Liver (tissue), 3 donors: ENCODE results near the gene LDHB.

Source experiments
- EGR1 ChIP-seq, 2 donors: IDR thresholded peaks; 2 replicates each; pipeline ENCODE4 v1.6.1; 2016 to 2018; ENCODE audit warnings: antibody characterized with exemption in 2 of 2, low read depth in 2 of 2
- GABPA ChIP-seq, 2 donors: IDR thresholded peaks in 1 of 2; conservative IDR thresholded peaks in 1 of 2; 2 replicates each; pipeline ENCODE4 v1.6.1; 2016; ENCODE audit warnings: antibody characterized with exemption in 2 of 2, mild to moderate bottlenecking in 1 of 2, moderate library complexity in 1 of 2
- HNF4A ChIP-seq, 2 donors: conservative IDR thresholded peaks; 2 replicates each; pipeline ENCODE4 v1.6.1; 2016; ENCODE audit warnings: antibody characterized with exemption in 2 of 2, mild to moderate bottlenecking in 2 of 2
- JUND ChIP-seq, 2 donors: IDR thresholded peaks; 2 replicates each; pipeline ENCODE4 v1.6.1; 2016; ENCODE audit warnings: antibody characterized with exemption in 2 of 2
- RAD21 ChIP-seq, 2 donors: IDR thresholded peaks; 2 replicates each; pipeline ENCODE4 v1.6.1; 2016; ENCODE audit warnings: antibody characterized with exemption in 2 of 2, mild to moderate bottlenecking in 2 of 2
- RXRA ChIP-seq, 2 donors: IDR thresholded peaks; 2 replicates each; pipeline ENCODE4 v1.6.1; 2017 to 2018; ENCODE audit warnings: antibody characterized with exemption in 2 of 2, mild to moderate bottlenecking in 1 of 2
- TAF1 ChIP-seq: conservative IDR thresholded peaks from 2 replicates; pipeline ENCODE4 v1.6.1; 2016; ENCODE audit warnings: antibody characterized with exemption, mild to moderate bottlenecking
- YY1 ChIP-seq: IDR thresholded peaks from 2 replicates; pipeline ENCODE4 v1.6.1; 2016; ENCODE audit warnings: antibody characterized with exemption, mild to moderate bottlenecking
- ZBTB33 ChIP-seq: IDR thresholded peaks from 2 replicates; pipeline ENCODE4 v1.6.1; 2016; ENCODE audit warnings: antibody characterized with exemption
- TF ChIP-seq, protein P1 (sequence below): fragments of 150-350 bp; IDR thresholded peaks from 2 replicates; pipeline ENCODE4 v1.5.1; 2017; ENCODE audit warnings: improper control_type of control experiment, low read depth, low read length; ENCODE audit not compliant: missing input control
- TF ChIP-seq, protein P2 (sequence below): IDR thresholded peaks from 2 replicates; pipeline ENCODE4 v1.6.1; 2016; ENCODE audit warnings: antibody characterized with exemption, mild to moderate bottlenecking
- TF ChIP-seq, protein P3 (sequence below): IDR thresholded peaks from 2 replicates; pipeline ENCODE4 v1.6.1; 2016; ENCODE audit warnings: antibody characterized with exemption
- TF ChIP-seq, protein P4 (sequence below): IDR thresholded peaks from 2 replicates; pipeline ENCODE4 v1.6.1; 2016; ENCODE audit warnings: antibody characterized with exemption
- donor health status: healthy.
- donor health status: healthy.

- TF ChIP-seq, protein P1, sequence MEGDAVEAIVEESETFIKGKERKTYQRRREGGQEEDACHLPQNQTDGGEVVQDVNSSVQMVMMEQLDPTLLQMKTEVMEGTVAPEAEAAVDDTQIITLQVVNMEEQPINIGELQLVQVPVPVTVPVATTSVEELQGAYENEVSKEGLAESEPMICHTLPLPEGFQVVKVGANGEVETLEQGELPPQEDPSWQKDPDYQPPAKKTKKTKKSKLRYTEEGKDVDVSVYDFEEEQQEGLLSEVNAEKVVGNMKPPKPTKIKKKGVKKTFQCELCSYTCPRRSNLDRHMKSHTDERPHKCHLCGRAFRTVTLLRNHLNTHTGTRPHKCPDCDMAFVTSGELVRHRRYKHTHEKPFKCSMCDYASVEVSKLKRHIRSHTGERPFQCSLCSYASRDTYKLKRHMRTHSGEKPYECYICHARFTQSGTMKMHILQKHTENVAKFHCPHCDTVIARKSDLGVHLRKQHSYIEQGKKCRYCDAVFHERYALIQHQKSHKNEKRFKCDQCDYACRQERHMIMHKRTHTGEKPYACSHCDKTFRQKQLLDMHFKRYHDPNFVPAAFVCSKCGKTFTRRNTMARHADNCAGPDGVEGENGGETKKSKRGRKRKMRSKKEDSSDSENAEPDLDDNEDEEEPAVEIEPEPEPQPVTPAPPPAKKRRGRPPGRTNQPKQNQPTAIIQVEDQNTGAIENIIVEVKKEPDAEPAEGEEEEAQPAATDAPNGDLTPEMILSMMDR: no peak
- TF ChIP-seq, protein P2, sequence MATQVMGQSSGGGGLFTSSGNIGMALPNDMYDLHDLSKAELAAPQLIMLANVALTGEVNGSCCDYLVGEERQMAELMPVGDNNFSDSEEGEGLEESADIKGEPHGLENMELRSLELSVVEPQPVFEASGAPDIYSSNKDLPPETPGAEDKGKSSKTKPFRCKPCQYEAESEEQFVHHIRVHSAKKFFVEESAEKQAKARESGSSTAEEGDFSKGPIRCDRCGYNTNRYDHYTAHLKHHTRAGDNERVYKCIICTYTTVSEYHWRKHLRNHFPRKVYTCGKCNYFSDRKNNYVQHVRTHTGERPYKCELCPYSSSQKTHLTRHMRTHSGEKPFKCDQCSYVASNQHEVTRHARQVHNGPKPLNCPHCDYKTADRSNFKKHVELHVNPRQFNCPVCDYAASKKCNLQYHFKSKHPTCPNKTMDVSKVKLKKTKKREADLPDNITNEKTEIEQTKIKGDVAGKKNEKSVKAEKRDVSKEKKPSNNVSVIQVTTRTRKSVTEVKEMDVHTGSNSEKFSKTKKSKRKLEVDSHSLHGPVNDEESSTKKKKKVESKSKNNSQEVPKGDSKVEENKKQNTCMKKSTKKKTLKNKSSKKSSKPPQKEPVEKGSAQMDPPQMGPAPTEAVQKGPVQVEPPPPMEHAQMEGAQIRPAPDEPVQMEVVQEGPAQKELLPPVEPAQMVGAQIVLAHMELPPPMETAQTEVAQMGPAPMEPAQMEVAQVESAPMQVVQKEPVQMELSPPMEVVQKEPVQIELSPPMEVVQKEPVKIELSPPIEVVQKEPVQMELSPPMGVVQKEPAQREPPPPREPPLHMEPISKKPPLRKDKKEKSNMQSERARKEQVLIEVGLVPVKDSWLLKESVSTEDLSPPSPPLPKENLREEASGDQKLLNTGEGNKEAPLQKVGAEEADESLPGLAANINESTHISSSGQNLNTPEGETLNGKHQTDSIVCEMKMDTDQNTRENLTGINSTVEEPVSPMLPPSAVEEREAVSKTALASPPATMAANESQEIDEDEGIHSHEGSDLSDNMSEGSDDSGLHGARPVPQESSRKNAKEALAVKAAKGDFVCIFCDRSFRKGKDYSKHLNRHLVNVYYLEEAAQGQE: no peak
- TF ChIP-seq GABPA (IDR thresholded peaks at IDR 0.05 in 1 of 2, conservative IDR thresholded peaks at IDR 0.05 in 1 of 2) (no peak), JUND (IDR thresholded peaks at IDR 0.05) (no peak), TAF1 (no peak), RAD21 (IDR thresholded peaks at IDR 0.05) (no peak), ZBTB33 (no peak), HNF4A (conservative IDR thresholded peaks at IDR 0.05) (no peak), EGR1 (IDR thresholded peaks at IDR 0.05; ENCODE audit: low read depth in 2 of 2) (no peak), RXRA (IDR thresholded peaks at IDR 0.05) (no peak), YY1 (no peak)
- TF ChIP-seq, protein P3, sequence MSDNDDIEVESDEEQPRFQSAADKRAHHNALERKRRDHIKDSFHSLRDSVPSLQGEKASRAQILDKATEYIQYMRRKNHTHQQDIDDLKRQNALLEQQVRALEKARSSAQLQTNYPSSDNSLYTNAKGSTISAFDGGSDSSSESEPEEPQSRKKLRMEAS: no peak
- TF ChIP-seq, protein P4, sequence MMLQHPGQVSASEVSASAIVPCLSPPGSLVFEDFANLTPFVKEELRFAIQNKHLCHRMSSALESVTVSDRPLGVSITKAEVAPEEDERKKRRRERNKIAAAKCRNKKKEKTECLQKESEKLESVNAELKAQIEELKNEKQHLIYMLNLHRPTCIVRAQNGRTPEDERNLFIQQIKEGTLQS: no peak
Observed at GRCh38 chr12:21618566-21618965, 39.1 kb downstream of the LDHB start.
